Uterus (tissue), 2 donors: ENCODE results near the gene TMEM88.

Experiments used
- POLR2A ChIP-seq, 2 donors: fragments of 450-650 bp; IDR thresholded peaks; one replicate each; pipeline ENCODE4 v1.6.1; 2016; ENCODE audit warnings: antibody characterized with exemption in 2 of 2, mild to moderate bottlenecking in 1 of 2, moderate library complexity in 1 of 2
- TF ChIP-seq, protein P1 (sequence below), 4 experiments: fragments of 200-600 bp in 2 of 4; fragments of 450-650 bp in 2 of 4; sonication (generic) in 2 of 4; IDR thresholded peaks; one replicate each; pipeline ENCODE4 v1.5.1; 2016 to 2019; ENCODE audit warnings: antibody characterized with exemption in 4 of 4, mild to moderate bottlenecking in 2 of 4, moderate library complexity in 1 of 4

DNA sequence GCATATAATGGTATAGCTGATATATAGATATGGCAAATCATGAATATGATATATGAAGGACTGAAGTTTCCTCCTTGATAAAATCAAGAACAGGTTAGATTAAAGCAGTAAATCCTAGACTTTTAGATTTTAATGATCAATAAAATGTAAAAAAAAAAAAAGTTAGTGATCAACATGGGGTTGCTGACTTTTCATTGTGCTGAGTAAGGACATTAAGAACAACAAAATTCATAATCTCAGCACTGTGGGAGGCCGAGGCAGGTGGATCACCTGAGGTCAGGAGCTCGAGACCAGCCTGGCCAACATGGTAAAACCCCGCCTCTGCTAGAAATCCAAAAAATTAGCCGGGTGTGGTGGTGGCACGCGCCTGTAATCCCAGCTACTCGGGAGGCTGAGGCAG, 23.4 kb downstream of the TMEM88 start:
- TF ChIP-seq, protein P1, sequence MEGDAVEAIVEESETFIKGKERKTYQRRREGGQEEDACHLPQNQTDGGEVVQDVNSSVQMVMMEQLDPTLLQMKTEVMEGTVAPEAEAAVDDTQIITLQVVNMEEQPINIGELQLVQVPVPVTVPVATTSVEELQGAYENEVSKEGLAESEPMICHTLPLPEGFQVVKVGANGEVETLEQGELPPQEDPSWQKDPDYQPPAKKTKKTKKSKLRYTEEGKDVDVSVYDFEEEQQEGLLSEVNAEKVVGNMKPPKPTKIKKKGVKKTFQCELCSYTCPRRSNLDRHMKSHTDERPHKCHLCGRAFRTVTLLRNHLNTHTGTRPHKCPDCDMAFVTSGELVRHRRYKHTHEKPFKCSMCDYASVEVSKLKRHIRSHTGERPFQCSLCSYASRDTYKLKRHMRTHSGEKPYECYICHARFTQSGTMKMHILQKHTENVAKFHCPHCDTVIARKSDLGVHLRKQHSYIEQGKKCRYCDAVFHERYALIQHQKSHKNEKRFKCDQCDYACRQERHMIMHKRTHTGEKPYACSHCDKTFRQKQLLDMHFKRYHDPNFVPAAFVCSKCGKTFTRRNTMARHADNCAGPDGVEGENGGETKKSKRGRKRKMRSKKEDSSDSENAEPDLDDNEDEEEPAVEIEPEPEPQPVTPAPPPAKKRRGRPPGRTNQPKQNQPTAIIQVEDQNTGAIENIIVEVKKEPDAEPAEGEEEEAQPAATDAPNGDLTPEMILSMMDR (IDR thresholded peaks at IDR 0.05), result no peak
- TF ChIP-seq POLR2A (IDR thresholded peaks at IDR 0.05), result no peak
